Cardiac septum (tissue), 1 donor: Measurements from ENCODE around the gene UIMC1. TPM values are rescaled to one million over a fixed set of nuclear protein-coding genes. Genes with fewer than 3 reads are reported as not detected.
A peak's percentile ranks its signal among the peaks of the same experiment; 100 is the strongest.

ENCODE experiments used
- DNase-seq: peaks from one replicate; pipeline ENCODE4 v3.0.0-alpha.2; 2020; ENCODE audit warnings: low spot score
- intact Hi-C: fragments of 100-400 bp; cut with DNase I; formaldehyde crosslinking; loops from one replicate; pipeline ENCODE4 v1.14.0; 2022
- total RNA-seq: library from RNA; stranded (reverse); fragmentation: NEBNext Ultra II Directional; extraction: Animal tissue kit (Norgen Biotek cat#: 25700); gene quantifications from one replicate; pipeline ENCODE4 v1.2.1, GENCODE V29; 2021
- donor health status: DM: no; HTN: no; CAD: no.

Gene UIMC1
- total RNA-seq, 1 donor from 2014 or later: 55.0 TPM

- intact Hi-C loops: no loop called here
- DNase-seq: no peak
Observed at GRCh38 chr5:176912115-176912514, 94.5 kb downstream of the UIMC1 start.

DNA sequence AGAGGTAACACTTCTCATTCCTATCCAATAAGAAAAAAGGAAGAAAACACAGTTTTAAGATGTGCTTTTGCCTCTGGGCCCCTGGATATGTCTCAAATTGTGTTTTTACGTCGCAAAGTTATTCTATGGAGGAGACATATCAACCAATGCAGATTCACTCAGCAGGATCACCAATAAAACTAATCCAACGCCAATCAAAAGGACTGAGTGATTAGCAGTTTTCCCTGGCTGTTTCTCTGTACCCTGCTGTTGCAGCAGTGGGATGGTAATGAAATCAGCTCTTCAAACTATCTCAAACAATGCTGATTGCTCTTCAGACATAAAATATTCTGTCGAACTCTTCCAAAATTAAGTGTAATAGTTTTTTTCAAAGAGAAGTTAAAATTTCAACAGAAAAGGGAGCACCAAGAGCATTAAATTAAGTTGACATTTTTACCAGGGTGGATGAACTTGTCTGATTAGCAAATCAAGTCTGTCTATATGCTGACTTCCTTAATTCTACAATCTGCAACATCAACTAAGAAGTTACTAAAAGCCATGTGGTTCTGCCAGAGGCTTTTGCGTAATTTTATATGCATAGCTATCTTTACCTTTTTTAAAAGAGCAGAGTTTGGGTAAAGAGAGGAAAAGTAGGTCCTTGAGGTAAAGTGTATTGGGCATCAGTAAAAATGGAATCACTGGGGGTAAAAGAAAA is 97.8 kb downstream of the UIMC1 start:
- DNase-seq: no peak
- intact Hi-C loops: no loop called here

DNA sequence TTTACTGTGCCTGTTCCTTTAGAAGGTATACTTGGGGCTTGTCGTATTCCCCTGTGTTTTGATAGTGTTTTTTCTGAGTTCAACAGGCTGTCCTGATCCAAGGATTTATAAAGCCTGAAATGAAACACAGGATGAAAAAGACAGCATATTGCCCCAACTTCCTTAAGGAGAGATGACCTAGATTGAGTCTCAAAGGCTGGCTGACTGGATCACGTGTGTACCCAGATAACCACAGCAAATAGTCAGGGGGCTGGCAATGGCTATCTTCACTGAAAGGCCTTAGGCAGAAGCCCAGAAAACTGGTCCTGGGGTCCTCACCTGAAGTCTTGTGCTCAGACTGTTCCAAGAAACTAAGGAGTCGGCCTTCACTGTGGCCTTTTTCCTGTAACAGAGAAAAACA is 99.8 kb downstream of the UIMC1 start:
- DNase-seq: no peak

GRCh38 chr5:176906126-176906525 is 100.5 kb downstream of the UIMC1 start:
- intact Hi-C loops: no loop called here
- DNase-seq: no peak

More for the DNA sequence above, 99.8 kb downstream of the UIMC1 start:
- intact Hi-C loops: no loop called here

GRCh38 chr5:176904276-176904675 is 102.3 kb downstream of the UIMC1 start:
- intact Hi-C loops: no loop called here
- DNase-seq: no peak

- no peak for DNase-seq
- intact Hi-C loops: no loop called here
Observed at GRCh38 chr5:176902911-176903664, 103.5 kb downstream of the UIMC1 start.

GRCh38 chr5:176902102-176902814 is 104.3 kb downstream of the UIMC1 start:
- no peak for DNase-seq

GRCh38 chr5:176901260-176902101 is 105.1 kb downstream of the UIMC1 start:
- no peak for DNase-seq
- intact Hi-C loops: no loop called here

More at GRCh38 chr5:176902102-176902814, 104.3 kb downstream of the UIMC1 start:
- intact Hi-C loops: no loop called here

DNA sequence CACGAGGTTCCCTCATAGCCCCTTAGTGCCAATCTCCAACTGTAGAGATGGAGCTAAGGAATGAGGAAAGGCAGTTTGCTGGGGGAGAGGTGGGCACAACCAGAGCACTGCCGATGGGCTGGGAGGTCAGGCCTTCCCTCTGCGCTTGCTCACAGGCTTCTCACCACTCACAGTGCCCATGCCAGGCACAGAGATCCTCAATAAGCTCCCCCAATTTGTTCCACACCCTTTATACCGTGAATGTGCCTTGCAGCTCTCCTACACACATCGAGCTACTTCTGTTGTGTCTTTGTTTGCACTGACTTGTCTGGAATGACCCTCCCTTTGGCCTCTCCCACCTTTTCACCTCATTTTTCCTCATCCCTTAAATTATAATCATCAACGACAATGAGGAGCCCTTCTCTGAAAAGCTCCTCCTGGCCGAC is 105.8 kb downstream of the UIMC1 start:
- DNase-seq: no peak
- intact Hi-C loops: no loop called here

DNA sequence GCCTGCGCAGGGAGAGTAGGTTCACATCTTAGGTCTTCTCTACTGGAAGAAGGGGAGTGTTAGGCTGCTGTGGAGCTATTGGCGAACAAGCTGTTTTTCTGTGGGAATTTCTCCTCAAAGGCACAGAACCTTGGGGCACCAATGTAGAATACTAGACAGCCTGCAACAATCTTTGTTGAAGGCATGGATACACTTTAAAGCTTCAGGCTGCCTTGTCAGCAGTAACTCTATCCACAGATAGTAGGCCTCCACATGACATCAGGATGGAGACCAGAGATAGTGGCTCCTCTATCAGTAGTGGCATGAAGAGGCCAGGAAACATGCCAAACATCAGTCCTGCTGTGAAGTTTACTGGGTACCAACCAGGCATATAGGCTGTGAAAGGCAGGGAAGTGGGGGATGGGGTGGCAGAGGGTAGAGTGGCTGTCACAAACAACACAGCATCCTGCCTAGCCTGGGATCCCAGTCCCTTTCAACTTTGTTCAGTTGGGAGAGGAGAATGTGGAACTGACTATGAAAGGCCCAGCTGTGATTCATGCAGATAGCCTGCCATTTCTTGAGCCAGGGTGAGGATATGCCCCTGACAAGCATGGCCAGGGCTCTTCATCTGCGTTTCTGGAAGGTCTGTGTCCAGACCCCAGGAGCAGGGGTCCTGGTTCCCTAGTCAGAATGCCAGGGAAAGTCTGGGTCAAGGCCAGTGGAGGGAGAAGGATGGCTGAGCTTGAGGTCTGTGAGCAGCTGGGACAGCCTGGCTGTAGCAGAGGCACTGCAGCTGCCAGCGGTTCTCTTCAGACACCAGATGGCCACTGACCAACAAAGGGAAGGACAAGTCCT is 106.4 kb downstream of the UIMC1 start:
- intact Hi-C loops: no loop called here
- no peak for DNase-seq

GRCh38 chr5:176899296-176899891 is 107.2 kb downstream of the UIMC1 start, which contains the start of gene HK3:
HK3 (minus strand) TSS chr5:176899346; CDS start chr5:176896159, 3,187 bp downstream.
- intact Hi-C loops: no loop called here
- DNase-seq: no peak

- intact Hi-C loops: no loop called here
- DNase-seq: no peak
Observed at GRCh38 chr5:176897263-176897662, 109.3 kb downstream of the UIMC1 start.

DNA sequence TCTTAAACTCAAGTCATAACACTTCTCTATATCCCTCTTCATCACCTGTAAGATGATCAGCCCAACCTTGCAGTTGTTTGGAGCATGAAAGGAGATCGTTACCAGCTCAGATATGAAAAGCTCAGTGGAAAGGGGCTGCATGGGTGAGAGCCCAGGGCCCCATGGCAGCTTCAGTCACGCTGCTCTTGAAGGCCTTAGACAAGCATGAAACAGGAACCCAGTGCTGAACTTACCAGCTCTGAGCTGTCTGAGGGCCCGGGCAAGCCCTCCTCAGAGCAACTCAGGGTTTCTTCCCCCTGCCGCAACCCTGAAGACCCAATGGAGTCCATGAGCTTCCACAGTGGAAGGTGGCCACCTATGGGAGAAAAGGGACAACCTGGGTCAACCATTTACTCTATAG is 110.7 kb downstream of the UIMC1 start:
- no peak for DNase-seq
- intact Hi-C loops: no loop called here

GRCh38 chr5:176894298-176894697 is 112.3 kb downstream of the UIMC1 start:
- DNase-seq: no peak
- intact Hi-C loops: no loop called here

GRCh38 chr5:176892663-176893062 is 113.9 kb downstream of the UIMC1 start:
- intact Hi-C loops: no loop called here
- DNase-seq: no peak

DNA sequence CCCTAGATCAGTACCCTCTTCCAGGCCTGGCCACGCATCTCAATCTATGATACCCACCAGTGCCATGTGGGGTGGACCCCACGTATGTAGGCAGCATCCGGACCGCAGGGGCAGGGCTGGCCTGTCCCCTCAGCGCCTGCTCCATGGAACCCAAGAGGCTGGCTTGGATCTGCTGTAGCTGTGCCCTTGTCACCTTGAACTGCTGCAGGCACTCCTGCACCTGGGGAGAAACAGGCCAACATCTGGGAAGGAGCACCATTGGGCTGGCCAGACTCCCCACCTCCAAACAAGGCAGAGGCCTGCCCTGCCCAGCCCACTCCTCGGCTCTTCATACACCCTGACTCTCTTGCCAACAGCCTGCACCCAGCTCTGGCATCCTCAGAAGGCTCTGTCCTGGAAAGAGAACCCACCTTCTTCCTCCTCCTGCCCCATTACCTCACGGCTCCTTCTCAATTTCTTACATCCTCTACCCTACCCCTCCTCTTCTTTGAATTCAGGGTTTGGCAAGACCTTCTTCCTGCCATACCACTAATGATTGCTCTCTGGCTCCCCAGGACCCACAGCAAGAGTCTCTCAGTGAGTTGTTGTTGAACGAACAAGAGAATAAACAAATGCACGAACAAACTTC is 115.1 kb downstream of the UIMC1 start:
- peak; percentile 53 for DNase-seq
- intact Hi-C loops: no loop called here

DNA sequence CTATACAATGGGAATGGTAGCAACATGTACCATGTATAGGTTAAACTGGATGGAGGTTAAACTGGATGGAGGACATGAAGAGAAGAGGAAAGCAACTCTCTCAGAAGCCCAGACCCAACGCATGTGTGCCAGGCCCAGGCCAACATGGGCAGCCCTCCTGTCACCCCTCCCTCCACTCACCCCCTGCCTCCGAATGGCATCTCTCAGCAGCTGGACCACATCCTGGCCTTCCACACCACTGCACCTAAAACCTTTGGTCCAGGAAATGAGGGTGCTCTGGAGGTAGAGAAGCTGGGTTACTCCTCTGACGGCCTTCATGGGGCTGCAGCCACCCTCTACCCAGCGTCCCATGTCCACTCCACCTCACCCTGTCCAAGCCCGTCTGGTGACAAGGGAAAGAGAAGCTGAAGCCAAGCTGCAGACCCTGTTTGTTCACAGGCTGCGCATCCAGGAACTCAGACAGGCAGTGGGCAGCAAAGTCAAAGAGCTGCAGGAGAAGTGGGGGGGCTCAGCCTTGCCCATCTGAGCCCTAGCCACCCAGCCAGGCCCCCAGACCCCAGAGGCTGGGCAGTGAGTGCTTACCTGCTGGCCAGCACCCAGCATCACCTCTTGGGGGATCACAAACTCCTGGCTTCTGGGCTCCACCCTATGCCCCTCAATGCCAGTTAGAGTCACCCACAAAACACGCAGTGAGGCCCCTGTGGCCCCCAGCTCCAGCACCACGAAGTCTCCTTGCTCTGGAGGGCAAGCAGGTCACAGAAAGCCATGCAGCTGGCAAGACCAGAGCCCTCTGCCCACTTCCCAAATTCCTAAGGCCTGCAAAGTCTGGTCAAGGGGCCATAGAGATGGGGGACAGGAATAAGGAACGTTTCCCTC is 115.9 kb downstream of the UIMC1 start:
- intact Hi-C loops: no loop called here
- DNase-seq: peak; percentile 39
